Fibroblast of mammary gland (primary cell): ENCODE results near the gene EGFLAM.

Experiments
- DNase-seq: peaks from one replicate; pipeline ENCODE4 v3.0.0-alpha.2; 2010; ENCODE audit warnings: low read depth
- H3K4me3 ChIP-seq: 2 replicates; pipeline ENCODE4 v1.5.1; 2011; ENCODE audit warnings: low read depth, mild to moderate bottlenecking, low read length, moderate library complexity; ENCODE audit not compliant: control insufficient read depth
- CTCF ChIP-seq: conservative IDR thresholded peaks from 2 replicates; pipeline ENCODE4 v1.5.1; 2011; ENCODE audit warnings: low read depth, low read length, inconsistent platforms; ENCODE audit not compliant: control insufficient read depth, insufficient read depth

EGFLAM gene

GRCh38 chr5:38259809-38260160 is 1.4 kb downstream of the EGFLAM start:
- H3K4me3 ChIP-seq, result no peak overlapping the region
- no peak for TF ChIP-seq CTCF
- no peak for DNase-seq

GRCh38 chr5:38263983-38264382 is 5.6 kb downstream of the EGFLAM start:
- DNase-seq, result no peak
- no peak overlapping the region for H3K4me3 ChIP-seq
- no peak for TF ChIP-seq CTCF

- peak; percentile 69 for TF ChIP-seq CTCF
- no peak overlapping the region for H3K4me3 ChIP-seq
- DNase-seq, result peak; percentile 48
Measured at GRCh38 chr5:38265546-38266179, 7.3 kb downstream of the EGFLAM start.

GRCh38 chr5:38267372-38267771 is 9.0 kb downstream of the EGFLAM start:
- H3K4me3 ChIP-seq, result no peak overlapping the region

GRCh38 chr5:38273626-38274025 is 15.3 kb downstream of the EGFLAM start:
- no peak overlapping the region for H3K4me3 ChIP-seq
- no peak for TF ChIP-seq CTCF
- no peak for DNase-seq

More at GRCh38 chr5:38267372-38267771, 9.0 kb downstream of the EGFLAM start:
- TF ChIP-seq CTCF, result no peak
- DNase-seq, result no peak

GRCh38 chr5:38274370-38274769 is 16.0 kb downstream of the EGFLAM start:
- no peak overlapping the region for H3K4me3 ChIP-seq
- TF ChIP-seq CTCF, result no peak
- no peak for DNase-seq

GRCh38 chr5:38284384-38284783 is 26.0 kb downstream of the EGFLAM start:
- DNase-seq, result no peak
- TF ChIP-seq CTCF, result no peak
- H3K4me3 ChIP-seq, result no peak overlapping the region
